Fibroblast of lung (primary cell): ENCODE data around the gene TWNK. TPM values are rescaled to one million over a fixed set of nuclear protein-coding genes. Genes with fewer than 3 reads are reported as not detected.

Experiments
- DNase-seq, 2 donors: peaks; one replicate each; pipeline versions ENCODE4 v3.0.0 to v3.0.0-alpha.2; 2010; ENCODE audit warnings: low read depth in 2 of 2
- H2AFZ ChIP-seq: 2 replicates; pipeline ENCODE4 v1.5.1; 2012; ENCODE audit warnings: low read length, control low read depth, inconsistent platforms
- H3K27ac ChIP-seq: 2 replicates; pipeline ENCODE4 v1.5.1; 2011; ENCODE audit warnings: low read length, control low read depth; ENCODE audit not compliant: insufficient read depth
- H3K27me3 ChIP-seq: 2 replicates; pipeline ENCODE4 v1.5.1; 2011; ENCODE audit warnings: mild to moderate bottlenecking, low read length; ENCODE audit not compliant: control insufficient read depth, insufficient read depth
- H3K36me3 ChIP-seq: 2 replicates; pipeline ENCODE4 v1.5.1; 2011; ENCODE audit warnings: low read length; ENCODE audit not compliant: control insufficient read depth, insufficient read depth
- H3K4me1 ChIP-seq: 2 replicates; pipeline ENCODE4 v1.5.1; 2011; ENCODE audit warnings: low read length; ENCODE audit not compliant: control insufficient read depth, insufficient read depth; ENCODE audit errors: extremely low read depth
- H3K4me2 ChIP-seq: 2 replicates; pipeline ENCODE4 v1.5.1; 2011; ENCODE audit warnings: low read length, control low read depth; ENCODE audit not compliant: insufficient read depth; ENCODE audit errors: extremely low read depth
- H3K4me3 ChIP-seq, 4 experiments: fragments of 200-600 bp in 1 of 4; sonication (generic) in 1 of 4; replicated peaks in 1 of 4; 2 replicates each; pipeline ENCODE4 v1.5.1; 2011 to 2016; ENCODE audit warnings: low read length in 4 of 4, low read depth in 3 of 4, mild to moderate bottlenecking in 3 of 4, control low read depth in 2 of 4, inconsistent platforms in 1 of 4, mixed read lengths in 1 of 4; ENCODE audit not compliant: insufficient read depth in 1 of 4; ENCODE audit errors: control extremely low read depth in 1 of 4
- H3K79me2 ChIP-seq: 2 replicates; pipeline ENCODE4 v1.5.1; 2012; ENCODE audit warnings: mild to moderate bottlenecking, low read length, inconsistent platforms; ENCODE audit not compliant: control insufficient read depth, insufficient read depth
- H3K9ac ChIP-seq: 2 replicates; pipeline ENCODE4 v1.5.1; 2011; ENCODE audit warnings: mild to moderate bottlenecking, low read length, control low read depth; ENCODE audit not compliant: insufficient read depth
- H3K9me3 ChIP-seq: 2 replicates; pipeline ENCODE4 v1.5.1; 2012; ENCODE audit warnings: low read depth, low read length; ENCODE audit not compliant: control insufficient read depth, insufficient read depth
- H4K20me1 ChIP-seq: 2 replicates; pipeline ENCODE4 v1.5.1; 2011; ENCODE audit warnings: low read length; ENCODE audit not compliant: control insufficient read depth, insufficient read depth; ENCODE audit errors: extremely low read depth
- CTCF ChIP-seq, 2 donors: IDR thresholded peaks in 1 of 2; conservative IDR thresholded peaks in 1 of 2; 1 replicate in 1 of 2; 2 replicates in 1 of 2; pipeline ENCODE4 v1.5.1; 2011 to 2012; ENCODE audit warnings: low read length in 2 of 2, control low read depth in 1 of 2, inconsistent platforms in 1 of 2, low read depth in 1 of 2, mild to moderate bottlenecking in 1 of 2
- EZH2 ChIP-seq: IDR thresholded peaks from 2 replicates; pipeline ENCODE4 v1.5.1; 2012; ENCODE audit warnings: low read length, control low read depth, mild to moderate bottlenecking; ENCODE audit errors: missing control alignments
- polyA plus RNA-seq, 2 donors: library from polyadenylated mRNA; depleted of rRNA in 1 of 2; stranded (reverse) in 1 of 2; unstranded in 1 of 2; fragments of >200 nt; gene quantifications; 2 replicates each; pipeline ENCODE4 v1.2.1, GENCODE V29; 2011 to 2012; ENCODE audit warnings: missing spikeins in 1 of 2
- total RNA-seq: library from RNA; depleted of rRNA; stranded (reverse); fragments of >200 nt; gene quantifications from 2 replicates; pipeline ENCODE4 v1.2.1, GENCODE V29; 2014

TWNK gene
- total and polyA plus RNA-seq, 2 donors (not counting 1 experiment from before 2014, with no cell fraction given), result 3.8 to 6.1 TPM

GRCh38 chr10:101020427-101021075 is 33.2 kb downstream of the TWNK start:
- no peak overlapping the region for H3K9ac ChIP-seq
- no peaks in the 10 kb centered on the region for H3K79me2 ChIP-seq
- no peaks in the 10 kb centered on the region for H3K36me3 ChIP-seq
- H3K27me3 ChIP-seq, result no peaks in the 10 kb centered on the region
- no peak for TF ChIP-seq CTCF (conservative IDR thresholded peaks at IDR 0.05 in 1 of 2, IDR thresholded peaks at IDR 0.05 in 1 of 2; ENCODE audit: low read depth in 1 of 2, low read length in 2 of 2)
- TF ChIP-seq EZH2, result no peak
- H2AFZ ChIP-seq, result no peak overlapping the region
- no peak overlapping the region for H3K4me3 ChIP-seq
- H4K20me1 ChIP-seq, result no peaks in the 10 kb centered on the region
- no peak overlapping the region for H3K4me2 ChIP-seq
- no peak for DNase-seq
- no peaks in the 10 kb centered on the region for H3K9me3 ChIP-seq
- no peak overlapping the region for H3K27ac ChIP-seq
- peaks cover 6% of the 10 kb centered on the region for H3K4me1 ChIP-seq

- TF ChIP-seq CTCF (conservative IDR thresholded peaks at IDR 0.05 in 1 of 2, IDR thresholded peaks at IDR 0.05 in 1 of 2; ENCODE audit: low read depth in 1 of 2, low read length in 2 of 2) (no peak), EZH2 (no peak)
- Histone ChIP-seq H3K36me3 (no peaks in the 10 kb centered on the region), H4K20me1 (no peaks in the 10 kb centered on the region), H3K27ac (no peak overlapping the region), H3K79me2 (no peaks in the 10 kb centered on the region), H2AFZ (no peak overlapping the region), H3K4me3 (no peak overlapping the region), H3K9me3 (no peaks in the 10 kb centered on the region), H3K9ac (no peak overlapping the region), H3K27me3 (no peaks in the 10 kb centered on the region), H3K4me1 (peaks cover 6% of the 10 kb centered on the region), H3K4me2 (no peak overlapping the region)
- no peak for DNase-seq
Observed at GRCh38 chr10:101021239-101021638, 33.9 kb downstream of the TWNK start.

GRCh38 chr10:101021692-101022251 is 34.4 kb downstream of the TWNK start:
- Histone ChIP-seq H3K4me1 (peaks cover 6% of the 10 kb centered on the region), H3K36me3 (no peaks in the 10 kb centered on the region)

More at GRCh38 chr10:101021692-101022251, 34.4 kb downstream of the TWNK start:
- Histone ChIP-seq H3K27ac (no peak overlapping the region), H4K20me1 (no peaks in the 10 kb centered on the region), H3K79me2 (no peaks in the 10 kb centered on the region), H2AFZ (no peak overlapping the region), H3K9me3 (no peaks in the 10 kb centered on the region), H3K27me3 (no peaks in the 10 kb centered on the region), H3K9ac (no peak overlapping the region), H3K4me2 (no peak overlapping the region), H3K4me3 (no peak overlapping the region)
- TF ChIP-seq EZH2 (no peak), CTCF (conservative IDR thresholded peaks at IDR 0.05 in 1 of 2, IDR thresholded peaks at IDR 0.05 in 1 of 2; ENCODE audit: low read depth in 1 of 2, low read length in 2 of 2) (no peak)
- DNase-seq, result no peak
